ENCODE data around the gene EPPIN. TPM values are rescaled to one million over a fixed set of nuclear protein-coding genes. Genes with fewer than 3 reads are reported as not detected.
"Not testable (repeated sequence)": the region's sequence is repeated elsewhere in the genome, so short reads cannot be mapped to it uniquely, and the experiment has no call there.

Gene EPPIN
- total RNA-seq, result not detected in 2 replicates

DNA sequence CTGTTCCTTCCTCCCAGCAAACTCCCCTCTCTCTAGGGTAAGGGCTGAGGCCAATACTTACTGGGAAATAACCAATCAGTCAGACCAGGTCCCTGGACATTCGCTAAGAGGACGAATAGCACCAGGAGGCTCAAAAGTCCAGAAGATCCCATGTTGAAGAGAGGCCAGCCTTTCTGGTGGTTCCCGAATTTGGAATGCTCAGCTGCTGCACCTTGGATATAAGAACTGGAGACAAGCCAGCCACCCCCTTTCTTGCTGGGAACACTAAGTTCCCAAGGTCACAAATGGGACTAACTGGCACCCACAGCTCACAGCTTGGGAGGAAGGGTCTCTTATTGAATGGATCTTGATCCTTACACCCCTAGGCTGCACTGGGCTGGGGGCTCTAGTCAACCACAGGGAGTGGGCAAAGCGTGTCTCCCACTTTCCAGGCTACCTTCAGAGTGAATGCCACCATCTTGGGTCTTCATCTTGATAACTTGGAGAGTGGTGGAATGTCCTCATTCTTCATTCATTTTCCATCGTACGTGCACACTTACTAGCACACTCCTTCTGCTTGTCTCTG lies at the start of gene EPPIN:
TSS of gene EPPIN (minus strand) at position 196 of the 565 bp plus-strand sequence. CDS start at position 152, 44 bp downstream.
- H3K9me3 Mint-ChIP-seq, result no peaks in the 10 kb centered on the region
- no peak within 1 kb of the TSS for H3K27ac Mint-ChIP-seq
- no peaks in the 10 kb centered on the region for H3K36me3 Mint-ChIP-seq (ENCODE audit: low read depth)
- intact Hi-C loops (cut with micrococcal nuclease), result loop anchor here (2.0 kb wide), 1 partner anchor 224 kb away; no protein-coding TSS in a partner anchor
- no peaks in the 10 kb centered on the region for H3K4me1 Mint-ChIP-seq (ENCODE audit: low read depth)
- H3K27me3 Mint-ChIP-seq (ENCODE audit: low read depth), result peaks cover 22% of the 10 kb centered on the region
- no peak within 1 kb of the TSS for H3K4me3 Mint-ChIP-seq (ENCODE audit: low read depth)
- no peak for DNase-seq (ENCODE audit: low spot score)

- intact Hi-C loops (cut with micrococcal nuclease), result no loop called here
These were observed 48.0 kb upstream of the EPPIN start for GRCh38 chr20:45595235-45595634.

DNA sequence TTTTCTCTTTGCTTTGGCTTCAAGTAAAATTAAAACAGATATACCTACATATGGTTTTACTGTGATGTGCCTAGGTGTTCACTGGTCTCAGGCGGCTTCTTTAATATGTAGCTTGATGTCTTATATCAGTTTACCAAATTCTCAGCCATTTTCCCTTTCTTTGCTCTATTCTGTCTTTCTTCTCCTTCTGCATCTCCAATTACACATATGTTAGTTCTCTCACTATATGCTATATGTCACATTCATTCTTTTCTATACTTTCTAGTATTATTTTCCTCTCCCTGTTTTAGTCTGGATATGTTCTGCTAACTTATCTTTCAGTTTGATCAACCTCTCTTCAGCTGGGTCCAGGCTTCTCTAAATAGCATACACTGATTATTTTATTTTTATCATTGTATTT lies 46.3 kb upstream of the EPPIN start:
- Mint-ChIP-seq H3K4me1 (ENCODE audit: low read depth) (no peaks in the 10 kb centered on the region), H3K4me3 (ENCODE audit: low read depth) (no peak overlapping the region), H3K27ac (no peak overlapping the region), H3K9me3 (no peaks in the 10 kb centered on the region), H3K36me3 (ENCODE audit: low read depth) (no peaks in the 10 kb centered on the region), H3K27me3 (ENCODE audit: low read depth) (peaks cover 16% of the 10 kb centered on the region)
- intact Hi-C loops (cut with micrococcal nuclease), result no loop called here
- no peak for DNase-seq (ENCODE audit: low spot score)

More at GRCh38 chr20:45595235-45595634, 48.0 kb upstream of the EPPIN start:
- H3K4me1 Mint-ChIP-seq (ENCODE audit: low read depth), result no peaks in the 10 kb centered on the region
- no peak overlapping the region for H3K4me3 Mint-ChIP-seq (ENCODE audit: low read depth)
- H3K27ac Mint-ChIP-seq, result no peak overlapping the region
- no peak for DNase-seq (ENCODE audit: low spot score)
- H3K36me3 Mint-ChIP-seq (ENCODE audit: low read depth), result no peaks in the 10 kb centered on the region
- H3K9me3 Mint-ChIP-seq, result no peaks in the 10 kb centered on the region
- H3K27me3 Mint-ChIP-seq (ENCODE audit: low read depth), result peaks cover 9% of the 10 kb centered on the region

- no peak for DNase-seq (ENCODE audit: low spot score)
- Mint-ChIP-seq H3K4me1 (ENCODE audit: low read depth) (no peaks in the 10 kb centered on the region), H3K9me3 (no peaks in the 10 kb centered on the region), H3K36me3 (ENCODE audit: low read depth) (no peaks in the 10 kb centered on the region), H3K27me3 (ENCODE audit: low read depth) (peaks cover 16% of the 10 kb centered on the region), H3K27ac (no peak overlapping the region), H3K4me3 (ENCODE audit: low read depth) (no peak overlapping the region)
- intact Hi-C loops (cut with micrococcal nuclease), result loop anchor here (1.0 kb wide), 1 partner anchor 179 kb away; no protein-coding TSS in a partner anchor
These were observed 45.5 kb upstream of the EPPIN start for GRCh38 chr20:45592574-45593189.

DNA sequence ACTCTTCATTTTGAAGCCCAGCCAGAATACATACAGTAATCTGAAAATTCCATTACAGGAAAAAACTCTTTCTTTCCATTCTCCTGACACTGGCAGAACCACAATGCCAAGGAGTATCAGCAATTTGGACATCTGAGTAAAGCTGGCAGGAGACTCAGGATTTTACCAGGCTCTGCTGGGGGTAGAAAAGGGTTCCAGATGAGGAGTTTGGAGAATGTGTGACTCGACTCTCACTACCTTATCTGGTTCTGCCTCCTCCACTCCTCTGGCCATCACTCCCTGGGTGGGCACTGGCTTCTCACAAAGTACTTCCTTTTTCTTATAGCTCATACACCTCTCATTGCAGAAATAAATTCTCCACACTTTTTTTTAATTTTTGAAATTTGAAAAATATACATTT lies 42.5 kb upstream of the EPPIN start:
- H3K4me3 Mint-ChIP-seq (ENCODE audit: low read depth), result no peak overlapping the region
- H3K27me3 Mint-ChIP-seq (ENCODE audit: low read depth), result peaks cover 14% of the 10 kb centered on the region
- no peaks in the 10 kb centered on the region for H3K36me3 Mint-ChIP-seq (ENCODE audit: low read depth)
- no peaks in the 10 kb centered on the region for H3K4me1 Mint-ChIP-seq (ENCODE audit: low read depth)
- no peak overlapping the region for H3K27ac Mint-ChIP-seq
- no peak for DNase-seq (ENCODE audit: low spot score)
- intact Hi-C loops (cut with micrococcal nuclease), result no loop called here
- no peaks in the 10 kb centered on the region for H3K9me3 Mint-ChIP-seq

DNA sequence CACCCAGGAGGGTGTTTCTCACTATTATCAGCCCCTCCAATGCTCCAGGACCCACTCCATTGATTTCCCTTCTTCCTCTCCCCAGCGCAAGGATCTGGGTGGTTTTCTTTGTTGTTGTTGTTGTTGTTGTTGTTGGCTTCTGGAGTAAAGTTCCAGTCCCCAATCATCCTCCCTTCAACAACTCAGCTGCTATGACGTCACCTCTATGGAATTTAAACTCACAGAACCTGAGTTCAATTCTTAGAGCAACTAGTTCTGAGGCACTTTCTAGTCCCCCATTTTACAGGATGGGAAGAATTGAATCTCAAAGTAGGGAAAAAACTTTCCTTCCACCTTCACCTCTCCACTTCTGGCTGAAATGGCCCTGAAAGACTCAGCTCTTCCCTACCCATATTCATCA lies 41.6 kb upstream of the EPPIN start:
- H3K4me3 Mint-ChIP-seq (ENCODE audit: low read depth), result no peak overlapping the region
- no peaks in the 10 kb centered on the region for H3K9me3 Mint-ChIP-seq
- intact Hi-C loops (cut with micrococcal nuclease), result no loop called here
- H3K36me3 Mint-ChIP-seq (ENCODE audit: low read depth), result no peaks in the 10 kb centered on the region
- DNase-seq (ENCODE audit: low spot score), result no peak
- H3K4me1 Mint-ChIP-seq (ENCODE audit: low read depth), result no peaks in the 10 kb centered on the region
- H3K27me3 Mint-ChIP-seq (ENCODE audit: low read depth), result peaks cover 9% of the 10 kb centered on the region
- H3K27ac Mint-ChIP-seq, result no peak overlapping the region

- H3K9me3 Mint-ChIP-seq; H3K4me3 Mint-ChIP-seq (ENCODE audit: low read depth); intact Hi-C loops (cut with micrococcal nuclease); H3K4me1 Mint-ChIP-seq (ENCODE audit: low read depth); H3K36me3 Mint-ChIP-seq (ENCODE audit: low read depth); DNase-seq (ENCODE audit: low spot score); H3K27ac Mint-ChIP-seq: not testable (repeated sequence)
- peaks cover 17% of the 10 kb centered on the region for H3K27me3 Mint-ChIP-seq (ENCODE audit: low read depth)
These were observed 38.8 kb upstream of the EPPIN start for GRCh38 chr20:45585986-45586385.

DNA sequence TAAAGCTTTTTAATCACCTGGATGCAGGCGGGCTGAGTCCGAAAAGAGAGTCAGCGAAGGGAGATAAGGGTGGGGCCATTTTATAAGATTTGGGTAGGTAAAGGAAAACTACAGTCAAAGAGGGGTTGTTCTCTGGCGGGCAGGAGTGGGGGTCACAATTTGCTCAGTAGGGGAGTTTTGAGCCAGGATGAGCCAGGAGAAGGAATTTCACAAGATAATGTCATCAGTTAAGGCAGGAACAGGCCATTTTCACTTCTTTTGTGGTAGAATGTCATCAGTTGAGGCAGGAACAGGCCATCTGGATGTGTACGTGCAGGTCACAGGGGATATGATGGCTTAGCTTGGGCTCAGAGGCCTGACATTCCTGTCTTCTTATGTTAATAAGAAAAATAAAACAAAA lies 37.1 kb upstream of the EPPIN start:
- intact Hi-C loops (cut with micrococcal nuclease); H3K36me3 Mint-ChIP-seq (ENCODE audit: low read depth); DNase-seq (ENCODE audit: low spot score); H3K4me3 Mint-ChIP-seq (ENCODE audit: low read depth); H3K9me3 Mint-ChIP-seq; H3K4me1 Mint-ChIP-seq (ENCODE audit: low read depth); H3K27ac Mint-ChIP-seq: not testable (repeated sequence)
- peaks cover 23% of the 10 kb centered on the region for H3K27me3 Mint-ChIP-seq (ENCODE audit: low read depth)

GRCh38 chr20:45583502-45583901 lies 36.3 kb upstream of the EPPIN start:
- H3K9me3 Mint-ChIP-seq, result no peaks in the 10 kb centered on the region
- H3K4me1 Mint-ChIP-seq (ENCODE audit: low read depth), result no peaks in the 10 kb centered on the region
- intact Hi-C loops (cut with micrococcal nuclease), result no loop called here
- H3K36me3 Mint-ChIP-seq (ENCODE audit: low read depth), result no peaks in the 10 kb centered on the region
- H3K27me3 Mint-ChIP-seq (ENCODE audit: low read depth), result peaks cover 21% of the 10 kb centered on the region
- H3K4me3 Mint-ChIP-seq (ENCODE audit: low read depth), result no peak overlapping the region
- no peak overlapping the region for H3K27ac Mint-ChIP-seq
- DNase-seq (ENCODE audit: low spot score), result no peak

GRCh38 chr20:45581702-45582101 lies 34.5 kb upstream of the EPPIN start:
- no peak overlapping the region for H3K4me3 Mint-ChIP-seq (ENCODE audit: low read depth)
- intact Hi-C loops (cut with micrococcal nuclease), result no loop called here

GRCh38 chr20:45579184-45579583 lies 32.0 kb upstream of the EPPIN start, which contains the start of gene WFDC8:
WFDC8 (minus strand) TSS chr20:45579284; CDS start chr20:45579247, 37 bp downstream.
- H3K4me1 Mint-ChIP-seq (ENCODE audit: low read depth), result no peaks in the 10 kb centered on the region
- H3K4me3 Mint-ChIP-seq (ENCODE audit: low read depth), result no peak within 1 kb of the TSS

More at GRCh38 chr20:45581702-45582101, 34.5 kb upstream of the EPPIN start:
- Mint-ChIP-seq H3K36me3 (ENCODE audit: low read depth) (no peaks in the 10 kb centered on the region), H3K27ac (no peak overlapping the region), H3K9me3 (no peaks in the 10 kb centered on the region), H3K27me3 (ENCODE audit: low read depth) (peaks cover 23% of the 10 kb centered on the region), H3K4me1 (ENCODE audit: low read depth) (no peaks in the 10 kb centered on the region)
- DNase-seq (ENCODE audit: low spot score), result no peak

DNA sequence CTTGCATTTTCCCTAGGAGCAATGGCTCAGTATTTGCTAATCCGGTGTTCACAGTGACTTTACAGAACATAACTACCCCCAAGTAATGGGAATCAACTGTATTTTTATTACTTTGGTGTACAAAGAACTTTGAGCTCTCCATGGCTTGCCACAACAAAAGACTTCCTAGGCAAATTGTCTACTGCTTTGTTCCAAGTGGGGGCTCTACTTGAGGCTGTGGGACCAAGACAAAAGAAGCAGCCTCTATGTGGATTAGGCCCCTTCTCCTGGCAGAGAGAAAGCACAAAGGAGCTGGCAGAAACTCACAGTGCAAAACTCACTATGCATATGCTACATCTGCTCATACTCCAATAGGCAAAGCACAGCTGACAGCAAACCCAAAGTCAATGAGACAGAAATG lies 31.0 kb upstream of the EPPIN start:
- no peaks in the 10 kb centered on the region for H3K4me1 Mint-ChIP-seq (ENCODE audit: low read depth)
- no peak overlapping the region for H3K4me3 Mint-ChIP-seq (ENCODE audit: low read depth)
- no peak for DNase-seq (ENCODE audit: low spot score)
- H3K9me3 Mint-ChIP-seq, result no peaks in the 10 kb centered on the region
- H3K36me3 Mint-ChIP-seq (ENCODE audit: low read depth), result no peaks in the 10 kb centered on the region
- H3K27me3 Mint-ChIP-seq (ENCODE audit: low read depth), result peaks cover 23% of the 10 kb centered on the region
- intact Hi-C loops (cut with micrococcal nuclease), result no loop called here
- H3K27ac Mint-ChIP-seq, result no peak overlapping the region

More at GRCh38 chr20:45579184-45579583, 32.0 kb upstream of the EPPIN start, which contains the start of gene WFDC8:
- Mint-ChIP-seq H3K27ac (no peak within 1 kb of the TSS), H3K36me3 (ENCODE audit: low read depth) (no peaks in the 10 kb centered on the region), H3K27me3 (ENCODE audit: low read depth) (peaks cover 25% of the 10 kb centered on the region), H3K9me3 (no peaks in the 10 kb centered on the region)
- intact Hi-C loops (cut with micrococcal nuclease), result no loop called here
- no peak for DNase-seq (ENCODE audit: low spot score)

DNA sequence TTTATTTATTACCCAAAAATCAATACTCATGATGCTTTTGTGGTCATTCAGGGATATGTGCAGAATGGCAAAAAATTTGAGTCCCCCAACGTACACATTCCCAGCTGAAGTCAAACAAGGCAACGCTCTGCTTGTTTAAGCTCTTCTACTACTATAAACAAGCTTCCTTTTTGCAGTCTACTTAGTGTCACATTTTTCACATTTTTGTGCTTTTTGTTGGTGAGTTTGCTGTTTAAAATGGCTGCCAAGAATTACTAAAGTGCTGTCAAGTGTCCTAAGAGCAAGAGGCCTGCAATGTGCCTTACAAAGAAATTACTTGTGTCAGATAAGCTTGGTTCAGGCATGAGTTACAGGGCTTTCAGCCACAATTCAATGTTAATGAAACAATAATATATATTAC lies 29.8 kb upstream of the EPPIN start:
- Mint-ChIP-seq H3K36me3 (ENCODE audit: low read depth) (no peaks in the 10 kb centered on the region), H3K9me3 (no peaks in the 10 kb centered on the region), H3K4me1 (ENCODE audit: low read depth) (no peaks in the 10 kb centered on the region), H3K27ac (no peak overlapping the region), H3K27me3 (ENCODE audit: low read depth) (peaks cover 20% of the 10 kb centered on the region), H3K4me3 (ENCODE audit: low read depth) (no peak overlapping the region)
- no peak for DNase-seq (ENCODE audit: low spot score)
- intact Hi-C loops (cut with micrococcal nuclease), result no loop called here

Measured in activated T-helper 2 cell treated with anti-CD3 and anti-CD28 coated beads, Interferon-gamma antibody, Interleukin-2, Interleukin-4, amounts not matched to agents 10 μg/mL and 5 μg/mL and 100 μg/mL, durations not matched to agents 14 hours and 24 hours and 36 hours (primary cell).